Measurements from ENCODE around the gene CDKN1A.
"Not testable (repeated sequence)": the region's sequence is repeated elsewhere in the genome, so short reads cannot be mapped to it uniquely, and the experiment has no call there.

The CDKN1A gene

GRCh38 chr6:36703982-36704381 lies 25.5 kb downstream of the CDKN1A start:
- Histone ChIP-seq H3K27ac (no peak overlapping the region), H3K36me3 (ENCODE audit: insufficient read depth) (no peaks in the 10 kb centered on the region), H3K27me3 (ENCODE audit: insufficient read depth, low read depth) (no peaks in the 10 kb centered on the region), H3K9ac (no peak overlapping the region), H2AFZ (ENCODE audit: low read depth) (no peak overlapping the region), H4K20me1 (ENCODE audit: insufficient read depth) (no peaks in the 10 kb centered on the region), H3K4me1 (ENCODE audit: low read depth, poor library complexity, severe bottlenecking) (no peaks in the 10 kb centered on the region), H3K4me2 (no peak overlapping the region), H3K4me3 (IDR thresholded peaks at IDR 0.05; ENCODE audit: insufficient read depth, low read depth, low read length) (no peak overlapping the region), H3K79me2 (ENCODE audit: insufficient read depth, low read depth) (no peaks in the 10 kb centered on the region)
- TF ChIP-seq CTCF (conservative IDR thresholded peaks at IDR 0.05; ENCODE audit: low read depth, low read length): no peak

- not testable (repeated sequence) for H3K4me1 ChIP-seq (ENCODE audit: low read depth, poor library complexity, severe bottlenecking); H3K79me2 ChIP-seq (ENCODE audit: insufficient read depth, low read depth); H3K27ac ChIP-seq; H2AFZ ChIP-seq (ENCODE audit: low read depth); H3K9ac ChIP-seq; H3K4me2 ChIP-seq; H3K4me3 ChIP-seq (IDR thresholded peaks at IDR 0.05; ENCODE audit: insufficient read depth, low read depth, low read length); H4K20me1 ChIP-seq (ENCODE audit: insufficient read depth); H3K27me3 ChIP-seq (ENCODE audit: insufficient read depth, low read depth); H3K36me3 ChIP-seq (ENCODE audit: insufficient read depth)
Measured at GRCh38 chr6:36704961-36705577, 26.6 kb downstream of the CDKN1A start.

- Histone ChIP-seq H3K36me3 (ENCODE audit: insufficient read depth) (no peaks in the 10 kb centered on the region), H2AFZ (ENCODE audit: low read depth) (no peak overlapping the region), H3K79me2 (ENCODE audit: insufficient read depth, low read depth) (no peaks in the 10 kb centered on the region), H3K4me3 (IDR thresholded peaks at IDR 0.05; ENCODE audit: insufficient read depth, low read depth, low read length) (no peak overlapping the region), H3K27ac (no peak overlapping the region), H3K27me3 (ENCODE audit: insufficient read depth, low read depth) (no peaks in the 10 kb centered on the region), H3K4me2 (no peak overlapping the region), H3K4me1 (ENCODE audit: low read depth, poor library complexity, severe bottlenecking) (no peaks in the 10 kb centered on the region), H4K20me1 (ENCODE audit: insufficient read depth) (no peaks in the 10 kb centered on the region), H3K9ac (no peak overlapping the region)
- TF ChIP-seq CTCF (conservative IDR thresholded peaks at IDR 0.05; ENCODE audit: low read depth, low read length): no peak
Measured at GRCh38 chr6:36706339-36706738, 27.8 kb downstream of the CDKN1A start.

- H3K4me1 ChIP-seq (ENCODE audit: low read depth, poor library complexity, severe bottlenecking): no peaks in the 10 kb centered on the region
- TF ChIP-seq CTCF (conservative IDR thresholded peaks at IDR 0.05; ENCODE audit: low read depth, low read length): no peak
- H3K4me3 ChIP-seq (IDR thresholded peaks at IDR 0.05; ENCODE audit: insufficient read depth, low read depth, low read length): no peak overlapping the region
- H3K36me3 ChIP-seq (ENCODE audit: insufficient read depth): no peaks in the 10 kb centered on the region
- H2AFZ ChIP-seq (ENCODE audit: low read depth): no peak overlapping the region
- H3K9ac ChIP-seq: no peak overlapping the region
- H3K27me3 ChIP-seq (ENCODE audit: insufficient read depth, low read depth): no peaks in the 10 kb centered on the region
- H3K79me2 ChIP-seq (ENCODE audit: insufficient read depth, low read depth): no peaks in the 10 kb centered on the region
- no peaks in the 10 kb centered on the region for H4K20me1 ChIP-seq (ENCODE audit: insufficient read depth)
- no peak overlapping the region for H3K4me2 ChIP-seq
- H3K27ac ChIP-seq: no peak overlapping the region
Measured at GRCh38 chr6:36712816-36713215, 34.3 kb downstream of the CDKN1A start.

GRCh38 chr6:36713846-36714245 lies 35.3 kb downstream of the CDKN1A start:
- no peak overlapping the region for H3K9ac ChIP-seq
- H2AFZ ChIP-seq (ENCODE audit: low read depth): no peak overlapping the region
- H3K27me3 ChIP-seq (ENCODE audit: insufficient read depth, low read depth): no peaks in the 10 kb centered on the region
- no peaks in the 10 kb centered on the region for H4K20me1 ChIP-seq (ENCODE audit: insufficient read depth)
- no peak overlapping the region for H3K4me3 ChIP-seq (IDR thresholded peaks at IDR 0.05; ENCODE audit: insufficient read depth, low read depth, low read length)
- H3K27ac ChIP-seq: no peak overlapping the region
- H3K4me2 ChIP-seq: no peak overlapping the region
- H3K79me2 ChIP-seq (ENCODE audit: insufficient read depth, low read depth): no peaks in the 10 kb centered on the region
- no peaks in the 10 kb centered on the region for H3K4me1 ChIP-seq (ENCODE audit: low read depth, poor library complexity, severe bottlenecking)
- TF ChIP-seq CTCF (conservative IDR thresholded peaks at IDR 0.05; ENCODE audit: low read depth, low read length): no peak
- no peaks in the 10 kb centered on the region for H3K36me3 ChIP-seq (ENCODE audit: insufficient read depth)
